NCI-H1417 (cell line): ENCODE data around the gene CACNA1C.
"Not testable (repeated sequence)": the region's sequence is repeated elsewhere in the genome, so short reads cannot be mapped to it uniquely, and the experiment has no call there.

Experiments used
- DNase-seq, 3 experiments: peaks; one replicate each; lab custom pipeline; 2025; lab: John Stamatoyannopoulos, UW

CACNA1C gene

GRCh38 chr12:2668816-2669215 lies 616.0 kb downstream of the CACNA1C start:
- DNase-seq = no peak

- DNase-seq = no peak
Observed at GRCh38 chr12:2669560-2669959, 616.8 kb downstream of the CACNA1C start.

DNA sequence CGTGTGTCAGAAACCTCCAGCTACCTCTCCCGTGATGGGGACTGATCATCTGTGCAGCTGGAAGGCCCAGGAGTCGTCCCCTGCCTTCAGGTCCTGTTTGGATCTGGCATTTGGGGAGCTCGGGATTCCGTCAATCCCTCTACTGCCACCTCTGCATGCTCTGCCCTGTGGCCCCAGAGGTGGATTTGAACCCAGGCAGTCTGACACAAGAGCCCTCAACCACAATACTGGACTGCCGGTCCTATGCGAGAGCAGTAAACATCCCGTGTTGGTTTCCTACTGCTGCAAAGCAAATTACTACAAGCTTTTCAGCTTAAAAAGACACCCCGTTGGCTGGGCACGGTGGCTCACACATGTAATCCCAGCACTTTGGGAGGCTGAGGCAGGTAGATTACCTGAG lies 620.1 kb downstream of the CACNA1C start:
- no peak for DNase-seq

DNA sequence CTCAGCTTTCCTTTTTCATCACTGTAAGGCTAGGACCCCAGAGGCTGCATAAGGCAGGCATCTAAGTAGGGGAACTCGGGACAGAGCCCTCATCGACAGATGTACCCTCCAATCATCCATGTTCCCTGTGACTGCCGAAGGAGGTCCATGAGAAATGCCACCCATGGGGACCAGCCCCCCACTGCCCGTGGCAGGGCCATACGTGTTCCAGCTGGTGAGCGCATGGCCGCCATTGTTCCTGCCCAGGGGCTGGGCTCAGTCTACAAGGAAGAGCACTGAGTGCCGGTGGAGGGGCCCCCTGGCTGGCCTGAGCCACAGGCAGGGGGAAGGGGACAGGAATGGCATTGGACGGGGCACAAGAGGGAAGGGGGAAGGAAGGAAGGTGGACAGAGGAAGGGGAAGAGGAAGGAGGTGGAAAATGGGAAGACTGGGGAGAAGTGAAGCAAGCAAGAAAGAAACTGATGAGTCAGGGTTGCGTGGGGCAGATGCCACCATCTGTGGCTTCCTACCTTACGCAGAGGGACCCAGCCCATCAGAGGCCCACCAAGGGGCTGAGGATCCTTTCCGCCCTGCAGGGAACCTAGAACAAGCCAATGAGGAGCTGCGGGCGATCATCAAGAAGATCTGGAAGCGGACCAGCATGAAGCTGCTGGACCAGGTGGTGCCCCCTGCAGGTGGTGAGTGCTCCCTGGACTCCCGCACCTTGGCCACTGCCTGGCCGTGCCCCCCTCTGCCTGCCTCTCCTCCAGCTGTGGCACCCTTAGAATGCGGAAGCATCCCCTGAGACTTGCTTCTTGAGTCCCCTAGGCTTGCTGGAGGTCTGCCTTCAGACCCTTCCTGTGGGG lies 621.4 kb downstream of the CACNA1C start:
- DNase-seq = no peak

GRCh38 chr12:2675776-2676175 lies 623.0 kb downstream of the CACNA1C start:
- no peak for DNase-seq

DNA sequence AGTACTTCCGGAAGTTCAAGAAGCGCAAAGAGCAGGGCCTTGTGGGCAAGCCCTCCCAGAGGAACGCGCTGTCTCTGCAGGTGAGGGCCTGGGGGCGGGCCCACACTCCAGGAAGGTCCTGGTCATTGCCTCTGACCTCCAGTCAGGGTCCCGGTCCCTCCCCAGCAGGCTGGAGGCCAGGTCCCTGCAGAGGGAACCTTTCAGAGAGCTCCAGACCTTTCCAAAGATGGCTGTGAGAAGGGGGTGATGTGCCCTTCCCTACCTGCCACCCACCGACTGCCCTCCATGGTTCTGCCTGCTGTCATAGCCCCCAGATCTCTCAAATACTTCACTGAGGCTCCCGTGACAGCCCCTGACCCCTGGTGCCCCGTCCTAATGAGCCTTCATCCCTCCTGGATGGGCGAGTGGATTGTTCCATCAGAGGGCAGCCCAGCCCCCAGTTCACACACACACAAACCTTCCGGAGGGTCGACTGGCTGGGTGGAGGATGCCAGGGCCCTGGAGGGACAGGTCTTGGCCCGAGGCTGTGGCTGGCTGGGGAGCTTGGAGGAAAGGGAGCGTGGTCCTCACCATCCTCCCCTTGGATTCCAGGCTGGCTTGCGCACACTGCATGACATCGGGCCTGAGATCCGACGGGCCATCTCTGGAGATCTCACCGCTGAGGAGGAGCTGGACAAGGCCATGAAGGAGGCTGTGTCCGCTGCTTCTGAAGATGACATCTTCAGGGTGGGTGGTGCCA lies 624.5 kb downstream of the CACNA1C start:
- DNase-seq = no peak

- DNase-seq = no peak
Observed at GRCh38 chr12:2678426-2678825, 625.6 kb downstream of the CACNA1C start.

GRCh38 chr12:2679068-2679815 lies 626.5 kb downstream of the CACNA1C start:
- no peak for DNase-seq

DNA sequence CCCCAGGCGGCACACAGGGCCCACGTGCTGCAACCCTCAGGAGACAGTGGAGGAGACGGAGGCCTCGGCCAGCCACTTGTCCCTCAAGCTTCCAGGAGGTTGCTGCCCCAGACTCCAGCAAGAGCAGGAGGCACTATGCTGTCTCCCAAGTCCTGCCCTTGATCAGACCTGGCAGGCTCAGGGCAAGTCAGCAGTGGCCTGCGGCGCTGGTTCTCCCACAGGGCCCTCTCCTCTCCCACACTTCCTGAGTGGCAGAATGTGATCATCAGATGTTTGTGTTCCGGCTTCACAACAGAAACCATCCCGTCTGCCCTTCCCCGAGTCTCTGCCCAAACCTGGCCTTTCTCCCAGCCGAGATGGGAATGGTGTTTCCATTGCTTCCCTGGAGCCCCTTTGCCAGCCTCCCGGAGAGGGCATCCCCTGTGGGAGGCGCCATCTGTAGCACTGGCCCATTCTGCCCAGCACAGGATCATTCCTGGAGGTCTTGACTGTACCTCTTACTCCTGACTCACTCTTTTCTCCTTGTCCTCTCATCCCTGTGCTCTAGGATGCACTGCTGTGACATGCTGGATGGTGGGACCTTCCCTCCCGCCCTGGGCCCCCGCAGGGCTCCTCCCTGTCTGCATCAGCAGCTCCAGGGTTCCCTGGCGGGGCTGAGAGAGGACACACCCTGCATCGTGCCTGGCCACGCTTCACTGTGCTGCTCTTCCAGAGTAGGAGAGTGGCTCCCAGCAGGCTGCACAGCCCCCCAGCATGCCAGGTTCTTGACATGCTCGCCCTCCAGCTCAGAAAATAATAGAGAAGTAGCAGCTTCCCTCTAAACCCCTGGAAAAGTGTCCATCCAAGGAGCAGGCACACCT lies 627.3 kb downstream of the CACNA1C start:
- peak in 1 of 3 experiments; percentile 49 for DNase-seq

GRCh38 chr12:2680676-2681039 lies 627.9 kb downstream of the CACNA1C start:
- peak in 1 of 3 experiments; percentile 49 for DNase-seq

- no peak for DNase-seq
Observed at GRCh38 chr12:2681450-2682205, 628.8 kb downstream of the CACNA1C start.

- DNase-seq = peak; percentile 16 to 74 (median 53)
Observed at GRCh38 chr12:2682296-2683251, 629.8 kb downstream of the CACNA1C start.

- DNase-seq = no peak
Observed at GRCh38 chr12:2683283-2684025, 630.7 kb downstream of the CACNA1C start.

DNA sequence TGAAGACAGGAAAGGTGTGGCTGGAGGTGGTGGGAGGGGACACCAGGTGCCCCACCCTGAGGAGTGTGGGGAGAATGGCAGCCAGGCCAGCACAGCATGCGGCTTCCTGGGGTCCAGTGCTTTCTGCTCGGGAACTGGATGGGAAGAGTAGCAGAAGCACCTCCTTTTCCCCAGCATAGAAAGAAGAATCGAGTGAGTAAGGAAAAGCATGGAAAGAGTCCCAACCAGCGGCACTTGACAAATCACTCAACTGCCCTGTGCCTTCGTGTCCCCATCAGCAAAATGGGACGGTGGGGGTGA lies 631.2 kb downstream of the CACNA1C start:
- not testable (repeated sequence) for DNase-seq

DNA sequence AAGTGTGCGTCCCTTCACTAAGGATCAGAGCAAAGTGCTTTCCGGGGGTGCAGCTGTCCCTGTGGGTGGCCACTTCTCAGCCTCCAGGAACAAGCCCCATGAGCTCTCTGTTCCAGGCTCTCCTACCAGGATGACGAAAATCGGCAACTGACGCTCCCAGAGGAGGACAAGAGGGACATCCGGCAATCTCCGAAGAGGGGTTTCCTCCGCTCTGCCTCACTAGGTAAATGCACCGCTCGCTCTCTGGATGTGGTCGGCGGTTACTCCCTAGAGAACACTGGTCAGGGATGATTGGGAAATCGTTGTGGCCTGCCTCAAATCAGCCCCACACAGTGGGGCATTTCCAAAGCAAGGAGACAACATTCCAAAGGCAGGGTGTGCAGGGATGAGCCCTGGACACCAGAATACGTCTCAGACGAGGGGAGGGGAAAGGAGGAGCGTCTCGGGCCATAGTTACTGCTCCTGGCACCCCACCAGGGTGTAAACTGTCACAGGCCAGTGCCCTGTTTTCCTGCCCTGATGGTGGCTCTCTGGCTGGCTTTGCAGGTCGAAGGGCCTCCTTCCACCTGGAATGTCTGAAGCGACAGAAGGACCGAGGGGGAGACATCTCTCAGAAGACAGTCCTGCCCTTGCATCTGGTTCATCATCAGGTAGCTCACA lies 633.0 kb downstream of the CACNA1C start:
- DNase-seq = not testable (repeated sequence)

GRCh38 chr12:2686280-2686646 lies 633.5 kb downstream of the CACNA1C start:
- DNase-seq = no peak

DNA sequence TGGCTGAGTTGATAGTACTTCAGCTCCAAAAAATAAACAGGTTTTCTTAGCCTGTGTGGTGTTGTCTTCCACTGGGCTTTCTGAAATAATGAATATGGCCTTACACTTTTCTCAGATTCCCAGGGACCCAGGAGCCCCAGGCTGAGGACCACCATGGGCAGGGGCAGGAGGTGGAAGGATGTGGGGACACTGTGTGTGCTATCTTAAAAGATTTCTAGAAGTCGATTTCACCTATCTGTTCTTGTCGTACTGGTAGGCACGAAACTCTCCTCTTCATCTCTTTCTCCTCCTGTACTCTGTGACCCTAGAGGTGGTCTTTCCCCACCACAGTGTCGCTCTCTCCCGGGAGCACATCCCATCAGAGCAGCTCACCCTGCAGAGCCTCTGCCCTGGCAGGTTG lies 634.3 kb downstream of the CACNA1C start:
- DNase-seq = no peak

DNA sequence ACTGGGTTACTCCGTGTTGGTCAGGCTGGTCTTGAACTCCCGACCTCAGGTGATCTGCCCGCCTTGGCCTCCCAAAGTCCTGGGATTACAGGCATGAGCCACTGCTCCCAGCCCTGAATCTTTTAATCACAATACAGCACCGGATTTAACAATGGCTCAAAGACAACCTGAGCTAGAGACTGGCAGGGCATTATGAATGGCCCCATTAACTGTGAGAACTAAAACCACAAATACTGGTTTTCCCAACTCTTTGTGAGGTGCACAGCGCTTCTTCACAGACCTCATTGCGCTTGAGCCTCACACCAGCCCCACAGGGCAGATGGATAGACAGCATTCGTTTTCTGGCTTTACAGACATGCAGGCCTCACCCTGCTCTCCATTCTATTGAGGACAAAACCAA lies 634.9 kb downstream of the CACNA1C start:
- DNase-seq = no peak
